ENCODE results near the gene SCML1. TPM values are rescaled to one million over a fixed set of nuclear protein-coding genes. Genes with fewer than 3 reads are reported as not detected.

Gene SCML1
- total RNA-seq, 2 donors from 2014 or later, result 5.9 to 47.6 TPM

GRCh38 chrX:17801431-17801830, 64.1 kb downstream of the SCML1 start:
- no peaks in the 10 kb centered on the region for H3K36me3 ChIP-seq
- DNase-seq (ENCODE audit: low spot score), result no peak
- 90% methylated on average over 2 of the region's 13 CpGs for WGBS
- no peak overlapping the region for H3K4me3 ChIP-seq
- TF ChIP-seq POLR2A (IDR thresholded peaks at IDR 0.05), result no peak
- TF ChIP-seq POLR2AphosphoS5 (IDR thresholded peaks at IDR 0.05), result no peak
- TF ChIP-seq CTCF (IDR thresholded peaks at IDR 0.05), result no peak
- intact Hi-C loops (cut with DNase I), result no loop called here
- no peak overlapping the region for H3K27ac ChIP-seq
- no peaks in the 10 kb centered on the region for H3K27me3 ChIP-seq (replicated peaks; ENCODE audit: insufficient read depth)
- H3K4me1 ChIP-seq (replicated peaks), result no peaks in the 10 kb centered on the region
- no peaks in the 10 kb centered on the region for H3K9me3 ChIP-seq

- TF ChIP-seq CTCF (IDR thresholded peaks at IDR 0.05) (no peak), POLR2AphosphoS5 (IDR thresholded peaks at IDR 0.05) (no peak), POLR2A (IDR thresholded peaks at IDR 0.05) (no peak)
- no peak for DNase-seq (ENCODE audit: low spot score)
- no peak overlapping the region for H3K27ac ChIP-seq
- H3K4me3 ChIP-seq, result no peak overlapping the region
- WGBS, result 87% methylated on average over 5 of the region's 7 CpGs
- intact Hi-C loops (cut with DNase I), result no loop called here
- no peaks in the 10 kb centered on the region for H3K4me1 ChIP-seq (replicated peaks)
- no peaks in the 10 kb centered on the region for H3K9me3 ChIP-seq
- no peaks in the 10 kb centered on the region for H3K36me3 ChIP-seq
- no peaks in the 10 kb centered on the region for H3K27me3 ChIP-seq (replicated peaks; ENCODE audit: insufficient read depth)
Observed at GRCh38 chrX:17802756-17803155, 65.5 kb downstream of the SCML1 start.

- Histone ChIP-seq H3K36me3 (no peaks in the 10 kb centered on the region), H3K27ac (no peak overlapping the region), H3K4me3 (no peak overlapping the region), H3K9me3 (no peaks in the 10 kb centered on the region), H3K4me1 (replicated peaks) (no peaks in the 10 kb centered on the region), H3K27me3 (replicated peaks; ENCODE audit: insufficient read depth) (no peaks in the 10 kb centered on the region)
- intact Hi-C loops (cut with DNase I), result no loop called here
- no peak for TF ChIP-seq POLR2AphosphoS5 (IDR thresholded peaks at IDR 0.05)
- no peak for TF ChIP-seq CTCF (IDR thresholded peaks at IDR 0.05)
- 72% methylated on average over 4 of the region's 4 CpGs for WGBS
- no peak for DNase-seq (ENCODE audit: low spot score)
Observed at GRCh38 chrX:17803449-17803848, 66.2 kb downstream of the SCML1 start.

Other genes with a start within 250 kb of the SCML1 start
- 10 to 100 TPM; 11.5 to 19.1 TPM for gene RAI2, start 123.8 kb downstream of the SCML1 start, total RNA-seq